Measurements from ENCODE around the gene GRAPL.
"Not testable (repeated sequence)": the region's sequence is repeated elsewhere in the genome, so short reads cannot be mapped to it uniquely, and the experiment has no call there.

The GRAPL gene

DNA sequence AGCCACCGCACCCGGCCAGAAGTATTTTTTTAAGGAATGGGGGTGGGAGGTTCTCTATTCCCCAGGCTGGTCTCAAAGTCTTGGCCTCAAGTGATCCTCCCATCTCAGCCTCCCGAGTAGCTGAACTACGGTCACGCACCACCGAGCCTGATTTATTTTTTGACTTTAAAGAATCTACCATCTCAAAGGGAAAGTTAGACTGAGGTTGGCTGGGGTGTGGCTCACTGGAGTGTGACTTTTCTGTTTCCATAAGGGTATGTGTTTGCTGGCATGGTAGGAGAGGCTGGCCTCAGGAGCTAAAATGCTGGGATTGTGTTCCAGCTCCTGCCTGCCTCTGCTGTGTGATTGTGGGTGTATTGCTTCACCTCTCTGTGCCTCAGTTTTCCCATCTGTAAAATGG, 10.6 kb downstream of the GRAPL start:
- not testable (repeated sequence) for DNase-seq

GRCh38 chr17:19141366-19142155, 14.2 kb downstream of the GRAPL start:
- not testable (repeated sequence) for DNase-seq

- peak in 1 of 2 donors; percentile 29 for DNase-seq
Observed at GRCh38 chr17:19142419-19142818, 15.0 kb downstream of the GRAPL start.

DNA sequence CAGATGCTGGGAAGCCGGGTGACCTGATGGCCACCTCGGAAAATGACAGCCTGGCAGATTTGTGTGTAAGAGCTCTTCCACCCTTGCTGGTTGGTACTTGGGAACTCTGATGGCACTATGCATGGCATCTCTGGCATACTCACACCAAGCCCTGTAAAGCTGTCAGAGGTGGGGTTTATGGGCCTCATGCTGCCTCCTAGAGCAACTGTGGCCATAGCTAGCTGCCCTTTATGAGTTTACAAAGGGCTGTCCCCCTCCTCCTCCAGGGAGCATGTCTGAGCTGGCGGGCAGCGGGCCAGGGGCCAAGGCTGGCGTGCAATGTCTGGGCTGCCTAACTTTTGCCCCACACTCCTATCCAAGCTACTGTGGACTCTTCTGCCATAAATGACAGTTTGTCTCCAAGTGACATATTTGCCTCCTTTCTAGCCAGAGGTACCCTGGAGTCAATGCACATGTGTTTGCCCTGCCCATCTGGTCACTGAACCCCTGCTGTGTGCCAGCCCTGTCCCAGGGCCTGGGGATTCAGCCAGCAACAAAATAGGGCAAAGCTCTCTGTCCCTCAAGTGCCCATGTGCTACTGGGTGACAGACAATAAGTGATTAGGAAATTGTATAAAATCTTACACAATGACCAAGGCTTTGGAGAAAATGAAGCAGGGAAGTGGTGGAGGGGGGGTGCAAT, 15.8 kb downstream of the GRAPL start:
- DNase-seq: not testable (repeated sequence)

DNA sequence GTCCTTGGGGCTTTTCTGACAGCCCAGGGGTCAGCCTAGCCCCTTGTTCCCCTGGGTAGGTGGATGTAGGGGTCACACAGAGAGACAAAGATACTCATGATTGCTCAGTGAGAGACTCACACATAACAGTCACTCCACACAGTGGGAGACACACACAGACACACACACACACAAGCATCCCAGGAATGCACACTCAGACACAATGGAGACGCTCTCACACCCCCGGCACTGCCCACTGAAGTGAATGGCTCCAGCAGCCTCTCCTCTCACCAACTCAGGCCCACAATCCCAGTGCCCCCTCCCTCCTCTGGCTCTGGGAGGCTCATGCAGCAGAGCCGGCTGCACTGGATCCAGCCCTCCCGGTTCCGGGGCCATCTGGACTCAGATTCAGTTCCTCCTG, 17.0 kb downstream of the GRAPL start:
- DNase-seq: not testable (repeated sequence)

DNA sequence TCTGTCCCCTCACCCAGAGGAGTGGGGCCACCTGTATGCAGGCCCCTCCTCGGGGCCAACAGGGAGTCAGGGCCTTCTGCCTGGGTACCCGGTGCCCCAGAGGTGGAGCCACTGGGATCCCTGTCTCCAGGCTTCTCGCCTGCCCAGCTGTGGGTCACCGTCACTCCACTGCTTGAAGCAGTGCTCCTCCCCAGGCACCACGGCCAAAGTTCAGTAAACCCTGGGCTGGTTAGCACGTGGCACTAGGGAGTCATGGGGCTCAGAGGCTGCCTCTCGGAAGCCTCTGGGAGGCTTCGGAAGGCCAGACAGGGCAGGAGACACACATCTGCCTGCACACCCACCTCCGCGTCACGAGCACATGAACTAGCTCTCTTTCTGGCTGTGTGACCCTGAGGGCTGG, 18.1 kb downstream of the GRAPL start:
- DNase-seq: not testable (repeated sequence)

DNA sequence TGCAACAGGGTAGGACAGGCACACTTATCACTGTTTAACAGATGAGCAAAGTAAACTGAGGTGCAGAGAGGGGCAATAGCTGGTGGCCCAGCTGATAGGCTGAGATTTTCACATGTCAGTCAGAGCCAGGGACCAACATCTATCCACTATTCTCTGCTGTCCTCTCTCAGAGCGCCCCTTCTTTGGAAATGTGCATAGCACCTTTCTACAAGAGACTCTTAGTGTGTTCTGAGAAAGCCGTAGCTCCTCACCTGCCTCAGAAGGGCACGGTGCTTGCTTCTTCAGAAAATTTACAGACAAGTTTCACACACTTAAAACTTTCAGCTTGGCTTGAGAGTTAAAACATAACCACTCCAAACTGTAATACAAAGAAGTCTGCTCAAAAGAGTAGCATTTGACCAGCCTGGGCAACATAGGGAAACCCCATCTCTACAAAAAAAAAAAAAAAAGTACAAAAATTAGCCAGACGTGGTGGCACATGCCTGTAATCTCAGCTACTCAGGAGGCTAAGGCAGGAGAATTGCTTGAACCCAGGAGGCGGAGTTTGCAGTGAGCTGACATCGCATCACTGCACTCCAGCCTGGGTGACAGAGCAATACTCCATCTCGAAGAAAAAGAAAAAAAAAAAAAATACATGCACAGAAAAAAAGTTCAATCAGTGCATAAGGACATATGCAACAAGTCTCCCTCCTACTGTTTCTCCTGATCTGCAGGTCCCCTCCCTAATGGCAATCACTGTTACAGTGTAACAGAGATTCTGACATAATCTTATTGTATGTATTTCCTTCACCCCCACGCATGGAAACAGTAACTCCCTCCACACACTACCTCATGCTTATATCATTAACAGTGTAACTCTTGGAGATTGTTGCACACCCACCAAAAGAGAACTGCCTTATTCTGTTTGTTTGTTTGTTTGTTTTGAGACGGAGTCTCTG, 23.6 kb downstream of the GRAPL start:
- DNase-seq: not testable (repeated sequence)

- DNase-seq: not testable (repeated sequence)
Observed at GRCh38 chr17:19157628-19158027, 30.2 kb downstream of the GRAPL start.

- not testable (repeated sequence) for DNase-seq
Observed at GRCh38 chr17:19158478-19158877, 31.1 kb downstream of the GRAPL start.

- not testable (repeated sequence) for DNase-seq
Observed at GRCh38 chr17:19158938-19159337, 31.5 kb downstream of the GRAPL start.

GRCh38 chr17:19161308-19162107, 34.1 kb downstream of the GRAPL start:
- DNase-seq: not testable (repeated sequence)

DNA sequence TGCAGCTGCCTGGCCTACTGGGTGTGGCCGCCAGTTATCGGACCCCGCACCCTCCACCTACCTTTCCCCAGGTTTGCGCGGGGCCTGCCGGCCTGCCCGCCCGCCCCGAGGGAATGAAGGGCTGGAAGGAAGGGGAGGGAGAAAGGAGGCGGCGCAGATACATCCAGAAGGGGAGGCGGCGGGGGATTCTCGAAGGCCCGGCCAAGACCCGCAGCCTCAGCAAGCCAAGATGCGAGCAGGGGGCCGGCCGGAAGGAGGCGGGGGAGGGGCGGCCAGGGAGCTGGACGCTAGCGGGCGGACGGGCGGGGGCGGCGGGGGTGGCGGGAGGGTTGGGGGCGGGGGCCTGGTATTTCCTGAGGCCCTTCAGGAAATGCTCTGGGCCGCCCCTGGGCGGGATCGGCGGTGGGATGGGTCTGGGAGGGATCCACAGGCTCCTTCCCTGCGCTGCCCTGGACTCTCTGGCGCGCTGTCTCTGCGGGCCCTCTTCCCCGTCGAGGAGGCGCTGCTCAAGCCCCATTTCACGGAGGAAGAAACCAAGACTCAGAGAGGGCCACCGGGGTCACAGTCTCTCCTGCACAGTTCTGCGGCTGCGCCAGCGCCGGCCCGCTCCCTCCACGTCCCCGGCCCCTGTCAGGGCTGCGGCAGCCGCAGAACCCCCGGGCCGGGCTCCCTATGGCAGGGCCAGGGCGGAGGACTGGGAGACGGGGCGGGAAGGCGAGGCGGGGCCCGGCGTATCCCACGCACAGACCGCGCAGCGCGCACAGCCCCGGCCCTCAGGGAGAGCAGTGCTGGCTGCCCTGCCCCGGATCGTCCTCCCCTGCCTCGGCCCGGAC, 35.2 kb downstream of the GRAPL start:
- DNase-seq: not testable (repeated sequence)

DNA sequence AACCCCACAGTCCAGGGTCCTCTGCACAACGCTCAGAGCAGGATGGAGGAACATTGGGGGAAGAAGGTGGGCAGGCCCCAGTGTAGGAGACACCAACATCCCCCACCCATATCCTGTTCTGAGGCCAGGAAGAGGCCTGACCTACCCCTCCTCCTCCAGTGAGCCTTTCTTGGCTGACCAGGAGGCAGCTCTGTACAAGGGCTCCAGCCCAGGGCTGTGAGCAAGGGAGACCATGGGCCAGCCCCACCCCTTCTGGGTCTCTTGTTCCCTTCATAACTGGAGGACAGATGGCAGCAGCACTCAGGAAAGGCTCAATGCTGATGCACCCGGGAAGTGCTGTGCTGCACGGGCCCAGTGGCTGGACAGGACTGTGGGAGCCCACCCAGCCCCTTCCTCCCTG, 47.0 kb downstream of the GRAPL start:
- not testable (repeated sequence) for DNase-seq

DNA sequence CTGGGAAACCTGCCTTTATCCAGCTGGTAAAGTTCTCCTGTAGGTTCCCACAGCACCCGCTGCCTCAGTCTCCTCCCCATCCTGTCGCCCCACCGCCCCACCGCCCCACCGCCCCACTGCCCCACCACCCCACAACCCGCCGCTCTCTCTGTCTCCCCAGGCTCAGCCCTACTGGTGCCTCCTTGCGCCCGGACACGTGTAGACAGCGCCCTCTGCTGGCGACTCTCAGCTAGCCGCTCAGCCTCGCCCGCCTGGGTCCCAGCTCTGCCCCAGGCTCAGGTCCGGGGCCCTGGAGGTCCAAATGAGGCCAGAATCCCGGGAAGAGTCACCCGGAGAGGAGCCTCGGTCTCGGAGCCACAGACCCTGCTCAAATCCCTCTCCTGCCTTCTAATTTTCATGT, 48.0 kb downstream of the GRAPL start:
- not testable (repeated sequence) for DNase-seq

DNA sequence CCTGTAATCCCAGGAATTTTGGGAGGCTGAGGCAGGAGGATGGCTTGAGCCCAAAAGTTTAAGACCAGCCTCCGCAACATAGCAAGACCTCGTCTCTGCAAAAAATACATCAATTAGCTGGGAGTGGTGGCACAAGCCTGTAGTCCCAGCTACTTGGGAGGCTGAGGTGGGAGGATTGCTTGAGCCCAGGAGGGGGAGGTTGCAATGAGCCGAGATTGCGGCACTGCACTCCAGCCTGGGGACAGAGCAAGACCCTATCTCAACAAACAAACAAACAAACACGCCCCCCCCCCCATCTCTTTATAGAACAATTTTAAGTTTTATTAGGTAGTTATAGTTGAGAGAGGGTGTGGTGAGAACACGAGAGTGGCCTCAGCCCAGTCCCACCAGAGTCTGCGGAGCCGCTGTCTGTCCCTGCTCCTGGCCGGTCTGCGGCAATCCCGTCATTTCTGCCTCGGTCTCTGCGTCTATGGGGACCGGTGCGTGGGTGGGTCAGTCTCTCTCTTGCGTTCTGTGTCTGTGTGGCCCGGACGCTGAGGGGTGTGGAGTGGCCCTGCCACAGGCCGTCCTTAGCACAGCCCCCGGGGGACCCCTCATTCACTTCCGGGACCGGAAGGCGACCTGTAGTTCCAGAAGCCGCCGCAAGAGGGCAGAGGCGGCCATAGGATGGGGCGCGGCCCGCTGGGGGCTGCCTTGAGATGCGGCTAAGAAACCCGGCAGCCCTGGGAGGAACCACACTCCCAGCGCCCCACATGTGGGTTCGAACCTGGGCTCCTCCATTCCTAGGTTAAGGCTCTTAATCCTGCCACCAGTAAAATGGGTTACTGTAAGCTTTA, 53.9 kb downstream of the GRAPL start:
- not testable (repeated sequence) for DNase-seq

- not testable (repeated sequence) for DNase-seq
Observed at GRCh38 chr17:19187883-19188869, 60.8 kb downstream of the GRAPL start.

DNA sequence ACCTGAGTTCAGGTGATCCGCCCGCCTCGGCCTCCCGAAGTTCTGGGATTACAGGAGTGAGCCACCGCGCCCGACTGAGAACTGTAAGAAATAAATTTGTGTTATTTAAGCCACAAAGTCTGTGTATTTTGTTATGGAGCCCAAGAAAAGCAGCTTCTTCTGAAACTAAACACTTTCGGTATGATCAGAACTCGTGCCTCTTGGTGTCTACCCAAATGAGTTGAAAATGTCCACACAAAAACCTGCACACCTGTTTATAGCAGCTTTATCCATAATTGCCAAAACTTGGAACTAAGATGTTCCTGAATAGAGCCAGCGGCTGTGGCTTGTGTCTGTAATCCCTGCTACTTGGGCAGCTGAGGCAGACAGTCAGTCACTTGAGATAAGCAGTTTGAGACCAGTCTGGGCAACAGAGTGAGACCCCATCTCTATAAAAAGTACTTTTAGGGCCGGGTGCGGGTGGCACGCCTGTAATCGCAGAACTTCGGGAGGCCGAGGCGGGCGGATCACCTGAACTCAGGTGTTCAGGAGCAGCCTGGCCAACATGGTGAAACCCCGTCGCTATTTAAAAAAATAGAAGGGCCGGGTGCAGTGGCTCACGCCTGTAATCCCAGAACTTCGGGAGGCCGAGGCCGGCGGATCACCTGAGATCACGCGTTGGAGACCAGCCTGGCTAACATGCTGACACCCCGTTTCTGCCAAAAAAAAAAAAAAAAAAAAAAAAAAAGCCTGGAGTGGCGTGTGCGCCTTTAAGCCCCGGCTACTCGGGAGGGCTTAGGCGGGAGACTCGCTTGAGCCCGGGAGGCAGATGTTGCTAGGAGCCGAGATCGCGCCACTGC, 61.7 kb downstream of the GRAPL start:
- DNase-seq: not testable (repeated sequence)
